NCI-H526 (cell line): ENCODE data around the gene WIZ.

Experiments used
- DNase-seq, 2 experiments: peaks; one replicate each; lab custom pipeline; 2025; lab: John Stamatoyannopoulos, UW

WIZ gene

GRCh38 chr19:15445807-15446376, 3.9 kb downstream of the WIZ start:
- no peak for DNase-seq

- no peak for DNase-seq
These were observed 4.5 kb downstream of the WIZ start for GRCh38 chr19:15445227-15445605.

- no peak for DNase-seq
These were observed 5.1 kb downstream of the WIZ start for GRCh38 chr19:15444505-15445226.

- no peak for DNase-seq
These were observed 5.9 kb downstream of the WIZ start for GRCh38 chr19:15443838-15444237.

GRCh38 chr19:15443325-15443724, 6.4 kb downstream of the WIZ start:
- no peak for DNase-seq

- no peak for DNase-seq
These were observed 7.4 kb downstream of the WIZ start for GRCh38 chr19:15442142-15442920.

- no peak for DNase-seq
These were observed 8.4 kb downstream of the WIZ start for GRCh38 chr19:15441317-15441716.

GRCh38 chr19:15439821-15440641, 9.7 kb downstream of the WIZ start:
- DNase-seq: no peak

GRCh38 chr19:15439078-15439799, 10.5 kb downstream of the WIZ start:
- DNase-seq: no peak

- no peak for DNase-seq
These were observed 11.2 kb downstream of the WIZ start for GRCh38 chr19:15438577-15438976.

GRCh38 chr19:15438124-15438496, 11.6 kb downstream of the WIZ start:
- DNase-seq: no peak

GRCh38 chr19:15437355-15438123, 12.2 kb downstream of the WIZ start:
- no peak for DNase-seq

GRCh38 chr19:15436826-15437110, 13.0 kb downstream of the WIZ start:
- DNase-seq: no peak

GRCh38 chr19:15436012-15436825, 13.5 kb downstream of the WIZ start:
- DNase-seq: no peak

- no peak for DNase-seq
These were observed 16.2 kb downstream of the WIZ start for GRCh38 chr19:15433519-15434069.

- peak; percentile 40 to 92 for DNase-seq
These were observed 16.9 kb downstream of the WIZ start for GRCh38 chr19:15432629-15433518.

GRCh38 chr19:15432018-15432494, 17.7 kb downstream of the WIZ start:
- DNase-seq: peak in 1 of 2 experiments; percentile 15

- DNase-seq: no peak
These were observed 18.2 kb downstream of the WIZ start for GRCh38 chr19:15431396-15432017.
